K562 (cell line): ENCODE data around the gene HSPA1B. TPM values are rescaled to one million over a fixed set of nuclear protein-coding genes. Genes with fewer than 3 reads are reported as not detected.

ENCODE experiments used
- CREB3L1 ChIP-seq: fragments of 450-650 bp; IDR thresholded peaks from 2 replicates; pipeline ENCODE4 v1.6.1; 2014; ENCODE audit warnings: low read depth, mild to moderate bottlenecking, moderate library complexity, borderline replicate concordance
- FOSL1 ChIP-seq: fragments of 200-800 bp; sonication (Bioruptor generic); conservative IDR thresholded peaks from 2 replicates; pipeline ENCODE4 v1.6.1; 2016; ENCODE audit warnings: missing genetic modification characterization, missing compliant biosample characterization
- GATAD2B ChIP-seq: fragments of 450-650 bp; IDR thresholded peaks from 2 replicates; pipeline ENCODE4 v1.6.1; 2017; ENCODE audit warnings: mild to moderate bottlenecking, borderline replicate concordance
- IRF2 ChIP-seq: sonication (generic); formaldehyde crosslinking; IDR thresholded peaks from 2 replicates; pipeline ENCODE4 v1.8.1; 2022; ENCODE audit warnings: mild to moderate bottlenecking, missing genetic modification reagents
- NR2C1 ChIP-seq, 2 experiments: fragments of 450-650 bp; IDR thresholded peaks; 2 replicates each; pipeline ENCODE4 v1.6.1; 2017; ENCODE audit warnings: mild to moderate bottlenecking in 2 of 2, antibody characterized with exemption in 1 of 2, inconsistent platforms in 1 of 2, missing compliant biosample characterization in 1 of 2, missing genetic modification characterization in 1 of 2
- PHB ChIP-seq: fragments of 250-450 bp; sonication (Bioruptor Pico); IDR thresholded peaks from 2 replicates; pipeline ENCODE4 v1.5.0; 2021
- SPI1 ChIP-seq: IDR thresholded peaks from 2 replicates; pipeline ENCODE4 v1.6.1; 2011; ENCODE audit warnings: low read depth, low read length, control low read depth, borderline replicate concordance
- THRB ChIP-seq: fragments of 450-650 bp; formaldehyde crosslinking; conservative IDR thresholded peaks from 2 replicates; pipeline ENCODE4 v1.4.0; 2022; ENCODE audit warnings: mild to moderate bottlenecking, missing genetic modification characterization
- ZBTB43 ChIP-seq: sonication (generic); formaldehyde crosslinking; IDR thresholded peaks from 2 replicates; pipeline ENCODE4 v1.8.0; 2023; ENCODE audit warnings: mild to moderate bottlenecking, missing genetic modification reagents
- ZFX ChIP-seq: sonication (generic); formaldehyde crosslinking; IDR thresholded peaks from 2 replicates; pipeline ENCODE4 v1.8.0; 2022; ENCODE audit warnings: mild to moderate bottlenecking, missing genetic modification reagents, moderate library complexity
- polyA plus RNA-seq, 8 experiments: library from polyadenylated mRNA; depleted of rRNA in 4 of 8; stranded (reverse) in 5 of 8; unstranded in 3 of 8; fragments of >200 nt; fragmentation: Nextera tagmentation in 2 of 8; fragmentation: Illumina TruSeq in 1 of 8; extraction: Ambion mirVana in 2 of 8; extraction: Trizol in 1 of 8; gene quantifications; 2 replicates each; pipeline versions ENCODE4 v1.2.1 to v1.2.3, GENCODE V29; 2011 to 2014; ENCODE audit warnings: inconsistent platforms in 1 of 8, missing spikeins in 1 of 8
- total RNA-seq, 7 experiments: library from RNA; depleted of rRNA in 6 of 7; stranded (reverse); fragments of >200 nt in 6 of 7; fragmentation: Illumina TruSeq in 2 of 7; extraction: Trizol in 2 of 7; gene quantifications; 2 replicates each; pipeline versions ENCODE4 v1.2.1 to v1.2.3, GENCODE V29; 2011 to 2021; ENCODE audit warnings: low replicate concordance in 1 of 7
- TF ChIP-seq, protein P1 (sequence below), 2 experiments: fragments of 450-650 bp; formaldehyde crosslinking in 1 of 2; IDR thresholded peaks; 2 replicates each; pipeline versions ENCODE4 v1.4.0 to v1.6.1; 2014 to 2020; ENCODE audit warnings: mild to moderate bottlenecking in 2 of 2, borderline replicate concordance in 1 of 2, low read depth in 1 of 2
- TF ChIP-seq, protein P2 (sequence below): sonication (generic); formaldehyde crosslinking; IDR thresholded peaks from 2 replicates; pipeline ENCODE4 v1.8.0; 2022; ENCODE audit warnings: missing genetic modification reagents, mild to moderate bottlenecking, moderate library complexity, borderline replicate concordance

The HSPA1B gene
- total and polyA plus RNA-seq, 9 of the 15 experiments (the other 6 are each of a cell fraction or from before 2014, with no cell fraction given), result 0.27 to 227 (median 51.2) TPM

GRCh38 chr6:31836474-31837368 is 9.2 kb downstream of the HSPA1B start (continued):
- TF ChIP-seq CREB3L1 (no peak), PHB (CRISPR knock-in tag) (no peak), FOSL1 (tag) (peak; percentile 47; the same call in 1 of the 2 replicates), SPI1 (peak; percentile 78), NR2C1 (IDR thresholded peaks at IDR 0.05) (no peak), NR2C1 (tag; IDR thresholded peaks at IDR 0.05) (no peak), GATAD2B (no peak), ZFX (CRISPR knock-in tag) (no peak; the same call in 1 of the 2 replicates), IRF2 (CRISPR knock-in tag) (no peak), THRB (CRISPR knock-in tag) (no peak), ZBTB43 (CRISPR knock-in tag) (no peak)
- TF ChIP-seq, protein P1, sequence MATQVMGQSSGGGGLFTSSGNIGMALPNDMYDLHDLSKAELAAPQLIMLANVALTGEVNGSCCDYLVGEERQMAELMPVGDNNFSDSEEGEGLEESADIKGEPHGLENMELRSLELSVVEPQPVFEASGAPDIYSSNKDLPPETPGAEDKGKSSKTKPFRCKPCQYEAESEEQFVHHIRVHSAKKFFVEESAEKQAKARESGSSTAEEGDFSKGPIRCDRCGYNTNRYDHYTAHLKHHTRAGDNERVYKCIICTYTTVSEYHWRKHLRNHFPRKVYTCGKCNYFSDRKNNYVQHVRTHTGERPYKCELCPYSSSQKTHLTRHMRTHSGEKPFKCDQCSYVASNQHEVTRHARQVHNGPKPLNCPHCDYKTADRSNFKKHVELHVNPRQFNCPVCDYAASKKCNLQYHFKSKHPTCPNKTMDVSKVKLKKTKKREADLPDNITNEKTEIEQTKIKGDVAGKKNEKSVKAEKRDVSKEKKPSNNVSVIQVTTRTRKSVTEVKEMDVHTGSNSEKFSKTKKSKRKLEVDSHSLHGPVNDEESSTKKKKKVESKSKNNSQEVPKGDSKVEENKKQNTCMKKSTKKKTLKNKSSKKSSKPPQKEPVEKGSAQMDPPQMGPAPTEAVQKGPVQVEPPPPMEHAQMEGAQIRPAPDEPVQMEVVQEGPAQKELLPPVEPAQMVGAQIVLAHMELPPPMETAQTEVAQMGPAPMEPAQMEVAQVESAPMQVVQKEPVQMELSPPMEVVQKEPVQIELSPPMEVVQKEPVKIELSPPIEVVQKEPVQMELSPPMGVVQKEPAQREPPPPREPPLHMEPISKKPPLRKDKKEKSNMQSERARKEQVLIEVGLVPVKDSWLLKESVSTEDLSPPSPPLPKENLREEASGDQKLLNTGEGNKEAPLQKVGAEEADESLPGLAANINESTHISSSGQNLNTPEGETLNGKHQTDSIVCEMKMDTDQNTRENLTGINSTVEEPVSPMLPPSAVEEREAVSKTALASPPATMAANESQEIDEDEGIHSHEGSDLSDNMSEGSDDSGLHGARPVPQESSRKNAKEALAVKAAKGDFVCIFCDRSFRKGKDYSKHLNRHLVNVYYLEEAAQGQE (IDR thresholded peaks at IDR 0.05; ENCODE audit: borderline replicate concordance), result peak; percentile 11; the same call in 1 of the 2 replicates
- TF ChIP-seq, protein P1 (CRISPR knock-in tag; IDR thresholded peaks at IDR 0.05; ENCODE audit: low read depth), result no peak
- TF ChIP-seq, protein P2, sequence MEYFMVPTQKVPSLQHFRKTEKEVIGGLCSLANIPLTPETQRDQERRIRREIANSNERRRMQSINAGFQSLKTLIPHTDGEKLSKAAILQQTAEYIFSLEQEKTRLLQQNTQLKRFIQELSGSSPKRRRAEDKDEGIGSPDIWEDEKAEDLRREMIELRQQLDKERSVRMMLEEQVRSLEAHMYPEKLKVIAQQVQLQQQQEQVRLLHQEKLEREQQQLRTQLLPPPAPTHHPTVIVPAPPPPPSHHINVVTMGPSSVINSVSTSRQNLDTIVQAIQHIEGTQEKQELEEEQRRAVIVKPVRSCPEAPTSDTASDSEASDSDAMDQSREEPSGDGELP (CRISPR knock-in tag), result no peak
